ENCODE data around the gene WDR19. TPM values are rescaled to one million over a fixed set of nuclear protein-coding genes. Genes with fewer than 3 reads are reported as not detected.

WDR19 gene
- total RNA-seq, 3 donors from 2014 or later = 9.3 to 13.4 (median 10.0) TPM

- Mint-ChIP-seq H3K4me3 (no peak overlapping the region), H3K4me1 (ENCODE audit: low read depth) (peaks cover 24% of the 10 kb centered on the region), H3K36me3 (ENCODE audit: insufficient read depth) (peaks cover 19% of the 10 kb centered on the region), H3K9me3 (no peaks in the 10 kb centered on the region), H3K27me3 (ENCODE audit: low read depth) (no peaks in the 10 kb centered on the region)
- DNase-seq (no peak), ATAC-seq (no peak)
These were observed 148.9 kb downstream of the WDR19 start for GRCh38 chr4:39331191-39331590.

Other genes starting within 250 kb of the WDR19 start
- gene TMEM156, start 150.1 kb upstream of the WDR19 start, total RNA-seq = 1 to 10 TPM; 4.1 to 5.3 (median 4.9) TPM
- gene KLHL5, start 120.3 kb upstream of the WDR19 start, total RNA-seq = 10 to 100 TPM in 2 of 3 donors, 1 to 10 TPM in 1; 8.9 to 12.7 (median 11.3) TPM
- gene RFC1, start 183.8 kb downstream of the WDR19 start, total RNA-seq = 10 to 100 TPM; 62.0 to 70.6 (median 69.9) TPM
- not detected for gene KLB, start 224.4 kb downstream of the WDR19 start, total RNA-seq